ENCODE data around the gene FBXO28.

Gene FBXO28

GRCh38 chr1:224149709-224150108 lies 35.8 kb downstream of the FBXO28 start:
- TF ChIP-seq, protein P1, sequence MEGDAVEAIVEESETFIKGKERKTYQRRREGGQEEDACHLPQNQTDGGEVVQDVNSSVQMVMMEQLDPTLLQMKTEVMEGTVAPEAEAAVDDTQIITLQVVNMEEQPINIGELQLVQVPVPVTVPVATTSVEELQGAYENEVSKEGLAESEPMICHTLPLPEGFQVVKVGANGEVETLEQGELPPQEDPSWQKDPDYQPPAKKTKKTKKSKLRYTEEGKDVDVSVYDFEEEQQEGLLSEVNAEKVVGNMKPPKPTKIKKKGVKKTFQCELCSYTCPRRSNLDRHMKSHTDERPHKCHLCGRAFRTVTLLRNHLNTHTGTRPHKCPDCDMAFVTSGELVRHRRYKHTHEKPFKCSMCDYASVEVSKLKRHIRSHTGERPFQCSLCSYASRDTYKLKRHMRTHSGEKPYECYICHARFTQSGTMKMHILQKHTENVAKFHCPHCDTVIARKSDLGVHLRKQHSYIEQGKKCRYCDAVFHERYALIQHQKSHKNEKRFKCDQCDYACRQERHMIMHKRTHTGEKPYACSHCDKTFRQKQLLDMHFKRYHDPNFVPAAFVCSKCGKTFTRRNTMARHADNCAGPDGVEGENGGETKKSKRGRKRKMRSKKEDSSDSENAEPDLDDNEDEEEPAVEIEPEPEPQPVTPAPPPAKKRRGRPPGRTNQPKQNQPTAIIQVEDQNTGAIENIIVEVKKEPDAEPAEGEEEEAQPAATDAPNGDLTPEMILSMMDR (conservative IDR thresholded peaks at IDR 0.05): no peak
- no peak for TF ChIP-seq ZFX (IDR thresholded peaks at IDR 0.05)
- H3K27ac ChIP-seq: no peak overlapping the region

DNA sequence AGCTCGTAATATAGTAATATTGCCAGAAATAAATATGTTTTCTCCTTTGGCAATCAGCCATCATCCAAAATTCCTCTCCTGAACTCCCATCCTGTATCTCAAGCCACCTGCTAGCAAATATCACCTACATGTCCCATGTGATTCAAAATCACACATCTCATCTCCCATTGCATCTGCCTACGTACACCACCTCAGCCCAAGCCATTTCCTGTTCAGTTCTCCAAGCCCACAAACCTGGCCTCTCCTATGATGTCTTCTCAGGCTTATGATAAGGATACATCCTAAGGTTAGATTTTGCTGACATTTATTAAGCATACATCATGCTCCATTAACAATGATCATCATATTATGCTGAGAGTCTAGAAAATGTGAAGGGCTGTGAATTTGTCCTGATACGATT lies 37.2 kb downstream of the FBXO28 start:
- no peak for TF ChIP-seq ZFX (IDR thresholded peaks at IDR 0.05)
- TF ChIP-seq, protein P1 (conservative IDR thresholded peaks at IDR 0.05): no peak
- H3K27ac ChIP-seq: no peak overlapping the region

DNA sequence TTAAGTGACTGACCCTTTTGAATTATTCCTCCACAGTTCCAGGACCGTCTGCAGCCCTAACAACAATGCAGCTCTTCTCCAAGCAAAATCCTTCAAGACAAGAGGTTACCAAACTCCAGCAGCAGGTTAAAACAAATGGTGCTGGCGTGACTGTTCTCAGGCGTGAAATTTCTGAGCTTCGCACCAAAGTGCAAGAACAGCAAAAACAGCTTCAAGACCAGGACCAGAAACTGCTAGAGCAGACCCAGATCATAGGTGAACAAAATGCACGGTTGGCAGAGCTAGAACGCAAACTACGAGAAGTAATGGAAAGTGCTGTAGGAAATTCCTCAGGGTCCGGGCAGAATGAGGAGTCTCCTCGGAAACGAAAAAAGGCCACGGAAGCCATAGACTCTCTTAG lies 43.4 kb downstream of the FBXO28 start:
- H3K27ac ChIP-seq: no peak overlapping the region
- TF ChIP-seq ZFX (IDR thresholded peaks at IDR 0.05): no peak
- TF ChIP-seq, protein P1 (conservative IDR thresholded peaks at IDR 0.05): no peak

GRCh38 chr1:224159541-224159940 lies 45.6 kb downstream of the FBXO28 start:
- no peak for TF ChIP-seq ZFX (IDR thresholded peaks at IDR 0.05)
- TF ChIP-seq, protein P1 (conservative IDR thresholded peaks at IDR 0.05): no peak

GRCh38 chr1:224160171-224160682 lies 46.3 kb downstream of the FBXO28 start:
- H3K27ac ChIP-seq: no peak overlapping the region
- TF ChIP-seq ZFX (IDR thresholded peaks at IDR 0.05): no peak
- TF ChIP-seq, protein P1 (conservative IDR thresholded peaks at IDR 0.05): no peak

More at GRCh38 chr1:224159541-224159940, 45.6 kb downstream of the FBXO28 start:
- H3K27ac ChIP-seq: no peak overlapping the region

GRCh38 chr1:224162768-224163167 lies 48.9 kb downstream of the FBXO28 start:
- H3K27ac ChIP-seq: no peak overlapping the region
- TF ChIP-seq, protein P1 (conservative IDR thresholded peaks at IDR 0.05): no peak
- no peak for TF ChIP-seq ZFX (IDR thresholded peaks at IDR 0.05)

DNA sequence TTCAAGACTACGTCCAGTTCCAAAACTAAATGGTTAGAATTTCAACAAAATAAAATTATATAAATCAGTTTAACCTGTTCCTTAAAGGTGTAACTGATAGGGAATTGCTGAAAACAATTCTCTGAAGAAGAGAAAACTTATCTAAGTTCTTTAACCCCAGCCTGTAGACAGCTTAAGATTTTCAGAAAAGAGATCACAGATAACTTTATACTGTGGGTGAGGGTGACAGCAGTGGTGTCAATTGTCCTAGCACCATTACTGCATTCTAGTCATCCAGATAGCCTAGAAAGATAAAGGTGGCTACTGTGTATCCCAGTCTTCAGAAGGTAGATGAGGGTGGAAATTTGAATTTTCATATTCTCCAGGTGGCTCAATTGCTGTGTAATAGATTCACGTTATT lies 49.4 kb downstream of the FBXO28 start:
- TF ChIP-seq ZFX (IDR thresholded peaks at IDR 0.05): no peak
- TF ChIP-seq, protein P1 (conservative IDR thresholded peaks at IDR 0.05): no peak
- H3K27ac ChIP-seq: no peak overlapping the region

Measured in C4-2B (cell line).